GM11168 (cell line): Measurements from ENCODE around the gene DLGAP1.

Source experiments
- in situ Hi-C: fragments of 300-500 bp; cut with MboI; formaldehyde crosslinking; loops from one replicate; pipeline ENCODE4 v1.12.0; 2022; ENCODE audit warnings: low sequenced_read_pairs; ENCODE audit not compliant: unreplicated experiment

DLGAP1 gene

DNA sequence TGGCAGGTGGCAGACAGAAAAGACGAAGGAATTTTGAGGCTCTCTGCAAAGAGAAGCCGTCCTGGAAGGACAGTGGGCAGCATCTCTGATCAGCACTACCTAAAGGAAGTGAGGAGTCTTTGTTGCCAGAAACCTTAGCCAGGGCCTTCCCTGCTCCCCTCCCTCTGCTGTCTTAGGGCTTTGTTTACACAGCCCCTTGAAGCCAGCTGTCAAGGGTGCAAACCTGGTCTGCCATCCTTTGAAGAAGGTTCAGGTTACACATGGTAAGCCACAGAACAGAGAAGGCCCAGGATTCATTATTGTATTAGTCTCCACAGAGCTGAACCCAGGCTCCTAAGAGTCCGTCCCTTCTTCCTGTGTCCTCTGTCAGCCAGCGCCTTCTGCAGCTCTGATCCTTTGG lies 648.5 kb downstream of the DLGAP1 start:
- in situ Hi-C loops, result no loop called here

DNA sequence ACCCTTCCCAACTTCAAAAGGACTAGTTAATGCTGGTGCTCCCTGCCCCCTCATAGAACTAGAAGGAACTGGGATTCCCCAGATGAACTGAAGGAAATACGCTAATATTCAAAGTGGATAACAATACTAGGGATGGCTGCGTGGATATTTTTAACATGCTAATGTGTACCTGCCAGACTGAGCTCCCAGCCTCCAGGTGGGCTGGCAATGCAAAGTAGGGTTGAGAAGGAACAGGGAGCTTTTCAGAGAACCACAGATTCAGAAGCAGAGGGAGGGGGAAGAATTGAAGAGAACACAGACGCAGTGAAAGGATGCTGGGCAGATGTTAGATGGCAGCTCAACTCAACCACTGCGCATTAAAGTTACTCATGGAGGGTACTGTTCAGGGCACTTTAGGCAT lies 650.8 kb downstream of the DLGAP1 start:
- in situ Hi-C loops, result no loop called here

DNA sequence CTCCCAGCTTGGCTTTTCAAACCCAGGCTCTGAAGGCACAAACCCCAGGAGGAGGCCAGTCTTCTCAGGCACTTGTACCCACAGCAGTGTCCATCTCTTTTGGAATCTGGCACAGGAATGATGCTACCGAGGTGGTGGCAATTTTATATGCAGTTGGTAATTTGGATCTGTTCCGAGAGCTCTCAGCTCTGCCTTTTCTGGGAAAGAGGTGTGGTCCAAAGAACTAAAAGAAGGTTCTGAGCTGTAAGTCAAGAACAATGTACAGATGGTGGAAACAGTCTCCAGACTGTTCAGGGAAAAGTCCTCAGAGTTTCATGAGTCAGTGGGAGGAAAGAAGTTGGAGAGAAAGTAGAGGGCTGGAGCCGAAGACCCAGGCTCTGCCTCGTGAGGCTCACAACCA lies 651.8 kb downstream of the DLGAP1 start:
- in situ Hi-C loops, result no loop called here

DNA sequence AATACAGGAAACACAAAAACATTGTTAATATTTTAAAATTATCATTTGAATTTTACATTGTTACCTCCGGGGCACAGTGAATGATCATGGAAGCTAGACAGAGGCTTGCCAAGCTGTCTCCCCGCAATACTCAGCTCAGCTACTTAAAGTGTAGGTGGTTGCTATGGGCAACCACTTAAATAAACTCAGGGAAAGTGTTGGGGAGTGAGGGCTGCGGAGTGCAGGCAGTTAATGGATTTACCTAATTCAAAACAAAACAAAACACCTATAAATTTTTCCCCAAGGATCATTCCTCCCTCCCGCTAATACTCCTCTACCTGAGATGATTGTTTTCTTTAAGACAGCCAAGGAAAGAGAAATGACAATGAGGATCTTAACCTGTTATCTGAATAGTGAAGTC lies 655.6 kb downstream of the DLGAP1 start:
- in situ Hi-C loops, result no loop called here

DNA sequence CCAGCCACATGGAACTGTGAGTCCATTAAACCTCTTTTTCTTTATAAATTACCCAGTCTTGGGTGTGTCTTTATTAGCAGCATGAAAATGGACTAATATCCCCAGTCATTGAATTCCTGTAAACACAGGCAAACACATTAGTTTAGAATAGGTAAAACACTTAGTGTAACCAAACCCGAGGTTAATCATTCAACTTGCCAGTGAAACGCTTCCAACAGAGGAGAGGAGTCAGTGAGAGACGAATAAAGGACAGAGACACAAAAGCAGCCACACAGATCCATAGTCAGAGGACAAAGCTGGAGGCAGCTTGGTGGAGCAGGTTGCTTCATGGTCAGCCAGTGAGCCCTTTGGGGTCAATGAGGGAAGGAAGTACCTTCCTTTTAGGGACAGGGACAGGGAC lies 657.1 kb downstream of the DLGAP1 start:
- in situ Hi-C loops, result no loop called here

DNA sequence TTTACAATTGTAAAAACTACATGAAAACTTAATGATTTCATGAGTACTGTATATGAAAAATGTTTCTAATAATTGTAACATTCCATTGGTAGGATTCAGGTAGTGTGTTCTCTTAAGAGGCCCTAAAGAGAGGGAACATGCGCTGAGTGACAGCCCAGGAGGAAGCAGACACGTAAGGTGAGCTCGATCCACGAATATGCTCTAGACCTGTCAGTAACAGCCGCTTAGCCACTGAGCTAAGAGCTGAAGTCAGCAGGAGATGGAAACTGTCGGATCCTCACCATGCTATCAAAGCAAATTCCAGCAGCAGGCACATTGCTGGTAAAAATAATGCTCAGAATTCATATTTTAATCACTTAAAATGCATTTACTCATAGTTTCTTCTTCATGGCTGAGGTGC lies 658.7 kb downstream of the DLGAP1 start:
- in situ Hi-C loops, result no loop called here

DNA sequence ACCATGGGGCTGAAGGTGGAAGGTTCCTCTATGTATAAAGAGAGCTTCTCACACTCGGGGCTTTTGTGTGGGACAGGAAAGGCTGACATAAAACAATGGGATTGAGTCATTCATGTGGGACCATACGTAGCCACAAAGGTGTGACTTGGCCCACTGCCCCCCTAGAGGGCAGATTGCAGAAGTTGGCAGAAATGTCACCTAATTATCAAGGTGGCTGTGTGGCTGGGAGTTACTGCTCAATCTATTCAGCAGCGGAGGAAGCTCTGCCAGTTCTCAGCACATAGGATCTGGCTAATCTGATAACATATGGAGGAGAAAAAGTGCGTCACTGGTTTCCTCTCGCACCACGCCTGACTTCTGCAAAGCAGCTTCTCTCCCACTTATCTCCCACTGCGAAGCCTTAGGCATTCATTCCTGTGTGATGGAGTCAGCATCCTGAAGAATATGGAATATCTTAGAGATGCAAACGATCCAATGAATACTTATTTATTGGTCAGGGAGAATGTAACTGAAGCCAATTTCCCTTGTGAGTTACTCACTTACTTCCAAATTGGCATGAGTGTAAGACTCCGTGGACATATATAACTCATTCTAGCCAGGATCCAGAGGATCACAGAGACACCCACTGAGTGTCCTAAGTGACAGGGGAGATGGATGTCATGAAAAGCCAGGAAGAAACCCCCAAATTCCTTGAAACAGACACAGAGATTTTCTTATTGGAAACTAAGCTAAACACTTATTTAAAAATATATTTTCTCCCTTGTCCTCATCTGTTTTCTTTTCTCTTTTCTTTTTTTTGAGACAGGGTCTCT lies 660.4 kb downstream of the DLGAP1 start:
- in situ Hi-C loops, result no loop called here

DNA sequence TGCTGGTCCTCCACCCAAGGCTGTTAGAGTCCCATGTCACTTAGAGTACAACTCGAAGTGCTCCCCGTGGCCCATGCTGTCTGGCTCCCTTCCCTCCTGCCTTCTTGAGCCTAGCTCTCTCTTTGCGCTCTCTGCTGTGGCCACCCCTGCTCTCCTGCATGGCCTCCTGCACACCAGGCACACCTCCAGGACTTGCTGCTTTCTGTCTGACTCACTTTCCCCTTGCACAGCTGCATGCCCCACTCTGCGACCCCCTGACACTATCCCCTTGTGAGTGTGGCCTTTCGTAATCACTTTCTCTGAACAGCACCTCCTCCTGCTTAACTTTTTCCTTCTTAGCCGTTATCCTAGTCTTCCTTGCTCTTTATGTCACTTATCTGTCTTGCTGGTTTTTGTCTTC lies 661.6 kb downstream of the DLGAP1 start:
- in situ Hi-C loops, result no loop called here

DNA sequence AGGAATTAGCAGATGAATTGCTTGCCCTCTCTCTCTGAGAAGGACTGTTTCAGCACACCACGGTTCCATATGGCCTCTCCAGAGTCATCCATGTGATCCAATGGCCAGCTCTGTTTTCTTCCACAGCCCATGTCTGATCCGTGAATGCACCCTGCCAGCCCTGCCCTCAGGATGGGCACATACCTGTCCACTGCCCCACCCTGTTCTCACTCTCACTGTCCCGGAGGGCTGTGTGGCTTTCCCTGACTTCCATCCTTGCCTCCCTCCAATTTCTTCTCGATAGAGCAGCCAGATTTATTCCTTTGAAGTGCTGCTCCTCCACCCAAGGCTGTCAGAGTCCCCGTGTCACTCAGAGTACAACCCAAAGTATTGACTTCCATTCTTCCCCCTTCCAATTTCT lies 662.0 kb downstream of the DLGAP1 start:
- in situ Hi-C loops, result no loop called here

DNA sequence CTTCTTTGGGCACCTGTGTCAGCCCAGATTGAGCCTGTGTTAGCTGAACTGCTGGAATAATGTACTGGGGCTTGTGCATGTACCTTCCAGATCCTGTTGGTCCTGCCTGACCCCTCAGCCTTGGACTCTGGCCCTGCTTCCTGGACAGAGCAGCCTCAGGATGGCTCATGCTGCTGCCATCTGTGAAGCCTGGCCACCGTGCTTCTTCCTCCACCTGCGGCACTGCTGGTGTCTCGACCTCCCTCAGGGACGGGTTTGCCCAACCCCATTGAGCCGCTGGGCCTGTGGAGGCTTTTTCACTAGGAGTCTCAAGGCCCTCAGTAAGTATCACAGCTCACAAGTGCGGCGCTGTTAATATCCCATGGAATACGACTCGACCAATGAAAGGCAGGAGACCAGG lies 662.4 kb downstream of the DLGAP1 start:
- in situ Hi-C loops, result no loop called here

DNA sequence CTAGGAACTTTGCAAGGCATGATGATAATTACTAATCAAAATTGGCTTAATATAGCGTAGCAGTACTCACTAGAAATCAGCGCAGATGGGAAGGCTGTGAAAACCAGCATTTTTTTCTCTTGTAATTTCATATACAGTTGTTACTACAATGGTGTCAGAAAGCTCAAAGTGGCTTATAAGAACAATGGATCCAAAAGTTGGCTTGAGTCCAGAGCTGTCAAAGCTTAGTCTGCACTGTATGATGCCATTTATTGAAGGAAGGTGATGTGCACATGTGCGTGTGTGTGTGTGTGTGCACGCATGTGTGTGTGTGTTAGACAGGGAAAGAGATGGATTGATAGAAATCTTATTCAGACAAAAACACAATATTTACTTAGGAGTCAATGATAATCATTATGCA lies 663.9 kb downstream of the DLGAP1 start:
- in situ Hi-C loops, result no loop called here

DNA sequence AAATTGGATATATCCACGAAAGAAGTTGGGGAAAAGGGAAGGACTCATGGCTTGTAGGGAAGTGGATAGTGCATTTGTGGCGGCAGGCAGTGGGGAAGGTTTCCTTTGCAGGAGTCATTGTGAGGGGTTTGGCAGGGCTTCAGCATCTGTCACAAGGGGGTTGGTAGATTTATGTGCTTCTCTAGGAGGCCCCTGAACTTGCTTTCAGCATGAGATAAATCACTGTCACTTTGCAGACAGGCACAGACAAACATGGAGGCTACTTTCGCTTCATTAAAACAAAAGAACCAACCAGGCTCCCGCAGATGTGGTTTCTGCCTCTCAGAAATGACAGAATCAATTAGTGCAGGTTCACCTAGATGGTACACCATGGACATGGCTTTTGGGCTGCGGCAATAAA lies 664.4 kb downstream of the DLGAP1 start:
- in situ Hi-C loops, result no loop called here

DNA sequence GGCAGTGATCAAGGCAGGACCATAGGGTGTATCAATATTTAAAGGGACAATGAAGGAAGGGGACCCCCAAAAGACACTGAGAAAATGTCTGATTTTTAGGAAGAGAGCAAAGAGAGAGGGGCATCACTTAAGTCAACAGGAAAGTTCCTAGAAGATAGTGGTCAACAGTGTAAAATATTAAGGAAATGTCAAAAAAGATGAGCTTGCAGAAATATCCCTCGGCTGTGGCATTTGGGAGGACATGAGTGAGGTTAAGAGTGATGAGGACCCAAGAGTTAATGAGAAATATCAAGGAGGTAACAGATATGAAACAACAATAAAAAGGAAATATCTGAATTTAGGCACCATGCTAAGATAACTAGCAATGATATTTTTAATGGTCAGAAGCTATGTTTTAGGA lies 665.6 kb downstream of the DLGAP1 start:
- in situ Hi-C loops, result no loop called here

DNA sequence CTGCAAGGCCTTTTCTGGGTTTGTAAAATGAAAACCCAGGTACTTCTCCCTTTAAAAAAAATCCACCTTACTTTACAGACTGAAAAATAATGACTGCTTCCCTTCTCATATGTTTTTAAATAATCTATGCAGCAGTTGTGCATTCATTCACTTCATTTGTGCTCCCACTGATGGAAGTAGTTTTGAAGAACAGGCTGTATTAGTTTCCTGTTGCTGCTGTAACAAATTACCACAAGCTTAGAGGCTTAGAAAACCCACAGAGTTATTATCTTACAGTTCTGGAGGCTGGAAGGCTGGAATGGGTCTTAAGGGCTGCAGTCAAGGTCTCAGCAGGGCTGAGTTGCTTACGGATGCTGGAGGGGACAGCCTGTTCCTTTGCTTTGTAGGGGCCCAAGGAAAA lies 670.2 kb downstream of the DLGAP1 start:
- in situ Hi-C loops, result no loop called here

DNA sequence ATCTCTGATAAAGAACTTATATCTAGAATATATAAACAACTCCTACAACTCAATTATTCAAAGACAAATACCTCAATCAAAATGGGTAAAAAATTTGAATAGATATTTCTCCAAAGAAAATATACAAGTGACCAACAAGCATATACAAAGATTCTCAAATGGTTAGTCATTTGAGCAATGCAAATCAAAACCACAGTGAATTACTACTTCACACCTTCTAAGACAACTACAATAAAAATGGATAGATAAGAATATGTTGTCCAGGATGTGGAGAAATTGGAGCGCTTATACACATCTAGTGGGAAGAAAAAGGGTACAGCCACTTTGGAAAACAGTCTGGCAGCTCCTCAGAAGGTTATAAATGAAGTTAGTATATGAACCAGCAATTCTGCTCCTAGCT lies 672.2 kb downstream of the DLGAP1 start:
- in situ Hi-C loops, result no loop called here

DNA sequence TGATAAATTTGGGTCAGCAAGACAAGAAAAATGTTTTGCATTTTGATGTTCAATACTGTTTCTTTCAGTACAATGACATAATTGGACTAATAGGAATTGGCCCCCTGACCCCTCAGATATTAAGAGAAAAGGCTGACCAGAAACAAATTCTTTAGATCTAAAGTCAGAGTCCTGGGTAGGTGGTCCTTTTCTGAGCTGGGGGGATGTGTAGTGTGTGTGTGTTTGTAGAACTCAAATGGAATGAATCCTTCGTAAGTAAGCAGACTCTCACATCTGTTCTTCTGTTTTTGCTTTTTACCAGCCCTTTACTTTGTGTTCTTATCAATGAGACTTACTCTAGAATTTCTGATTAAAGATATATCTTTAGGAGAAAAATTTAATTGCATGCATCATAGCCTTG lies 677.4 kb downstream of the DLGAP1 start:
- in situ Hi-C loops, result no loop called here

DNA sequence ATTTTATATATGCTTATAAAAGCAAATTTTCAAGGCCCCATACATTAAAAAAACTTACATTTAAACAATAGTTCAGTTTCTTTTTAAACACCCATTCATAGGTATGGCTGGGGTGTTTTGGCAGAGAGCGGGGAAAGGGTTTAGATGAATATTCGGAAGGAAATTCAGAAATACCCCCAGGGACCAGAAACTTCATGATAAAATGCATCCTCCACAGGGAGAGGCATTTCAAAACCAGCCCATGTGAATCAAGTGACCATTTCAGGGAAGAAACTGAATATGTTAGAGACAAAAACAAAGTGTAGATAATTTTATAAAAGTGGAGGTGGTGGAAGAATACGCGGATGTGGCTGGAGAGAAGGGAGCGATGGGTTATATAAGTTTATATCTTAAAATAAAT lies 678.0 kb downstream of the DLGAP1 start:
- in situ Hi-C loops, result no loop called here

DNA sequence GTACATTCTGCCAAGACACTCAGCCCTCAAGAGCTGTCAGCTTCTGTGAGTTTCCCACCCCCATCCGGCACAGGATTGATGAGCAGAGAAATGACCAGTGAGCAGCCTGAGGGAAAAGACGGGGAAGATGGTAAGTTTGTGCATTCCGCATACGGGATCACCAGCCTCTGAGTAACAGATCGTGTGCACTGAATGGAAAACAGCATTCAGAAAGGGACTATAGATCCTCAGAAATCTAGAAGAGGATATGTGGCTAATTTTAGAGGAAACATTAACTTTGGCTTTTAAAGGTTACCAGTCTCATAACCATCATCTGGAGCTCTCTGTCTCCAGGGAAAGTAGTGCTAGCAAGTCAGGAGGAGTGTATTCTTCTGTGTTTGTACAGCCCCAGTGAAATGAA lies 679.1 kb downstream of the DLGAP1 start:
- in situ Hi-C loops, result no loop called here

DNA sequence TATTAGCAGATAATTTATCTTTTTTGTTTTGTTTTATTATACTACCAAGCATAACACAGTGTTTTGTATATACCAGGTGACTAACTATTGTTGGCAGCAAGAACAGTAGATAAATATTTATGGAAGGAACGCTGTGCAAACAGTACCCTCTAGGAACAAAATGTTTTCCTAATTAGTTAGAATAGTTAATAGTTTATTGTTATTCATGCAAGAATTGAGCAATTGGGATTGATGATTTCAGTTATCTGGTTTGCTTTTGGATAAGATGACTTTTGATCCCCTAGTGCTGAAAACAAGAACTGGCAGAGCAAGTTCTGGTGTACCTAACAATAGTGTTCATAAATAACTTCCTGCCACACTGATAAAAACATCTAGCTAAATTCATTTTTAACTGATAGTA lies 681.8 kb downstream of the DLGAP1 start:
- in situ Hi-C loops, result no loop called here

DNA sequence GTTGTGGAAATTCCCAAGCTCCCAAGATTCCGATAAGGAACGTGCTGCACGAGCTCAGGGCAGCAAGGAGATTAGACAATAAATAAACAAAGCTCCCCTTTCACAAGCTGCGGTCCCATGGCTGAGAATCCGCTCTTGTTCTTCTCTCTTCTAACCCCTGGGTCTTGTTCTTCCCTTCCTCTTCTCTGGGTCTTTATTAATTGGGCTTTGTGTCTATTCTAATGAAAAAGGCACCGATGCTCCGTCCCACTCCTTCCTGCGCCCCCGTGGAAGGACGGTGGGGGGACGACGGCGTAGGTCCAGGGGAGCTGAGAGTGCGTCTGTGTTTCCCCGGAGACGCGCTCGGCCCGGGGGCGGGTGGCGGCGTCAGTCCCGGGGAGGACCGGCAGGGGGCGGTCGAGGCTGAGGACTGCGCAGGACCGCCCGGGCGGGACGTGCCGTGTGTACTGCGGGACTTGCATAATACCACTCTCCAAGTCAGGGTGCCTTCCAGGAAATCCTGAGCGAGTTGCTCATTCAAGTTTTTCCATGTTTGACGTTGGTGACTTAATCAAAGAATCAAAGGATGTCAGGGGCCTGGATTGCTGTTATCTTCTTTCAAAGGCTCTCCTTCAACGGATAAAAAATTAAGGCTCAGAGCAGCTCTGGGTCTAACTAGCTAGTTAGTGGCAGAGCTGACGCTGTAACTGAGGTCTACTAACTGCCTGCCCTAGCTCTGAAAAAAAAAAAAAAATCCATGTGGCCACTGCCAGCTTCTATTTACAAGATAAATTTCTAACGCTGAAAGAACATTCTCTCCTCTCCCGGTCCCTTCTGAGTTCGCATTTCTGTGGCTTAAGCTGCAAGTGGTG lies 683.8 kb downstream of the DLGAP1 start:
- in situ Hi-C loops, result no loop called here

DNA sequence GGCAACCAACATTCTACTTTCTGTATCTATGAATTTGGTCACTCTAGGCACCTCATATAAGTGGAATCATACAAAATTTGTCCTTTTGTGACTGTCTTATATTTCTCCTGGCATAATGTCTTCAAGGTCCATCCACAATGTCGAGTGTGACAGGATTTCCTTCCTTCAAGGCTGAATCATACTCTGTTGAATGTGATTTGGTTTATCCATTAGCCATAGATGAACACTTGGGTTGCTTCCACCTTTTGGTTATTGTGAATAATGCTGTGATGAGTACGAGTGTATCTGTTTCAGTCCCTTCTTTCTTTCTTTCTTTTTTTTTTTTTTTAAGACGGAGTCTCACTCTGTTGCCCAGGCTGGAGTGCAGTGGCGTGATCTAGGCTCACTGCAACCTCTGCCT lies 693.8 kb downstream of the DLGAP1 start:
- in situ Hi-C loops, result no loop called here

DNA sequence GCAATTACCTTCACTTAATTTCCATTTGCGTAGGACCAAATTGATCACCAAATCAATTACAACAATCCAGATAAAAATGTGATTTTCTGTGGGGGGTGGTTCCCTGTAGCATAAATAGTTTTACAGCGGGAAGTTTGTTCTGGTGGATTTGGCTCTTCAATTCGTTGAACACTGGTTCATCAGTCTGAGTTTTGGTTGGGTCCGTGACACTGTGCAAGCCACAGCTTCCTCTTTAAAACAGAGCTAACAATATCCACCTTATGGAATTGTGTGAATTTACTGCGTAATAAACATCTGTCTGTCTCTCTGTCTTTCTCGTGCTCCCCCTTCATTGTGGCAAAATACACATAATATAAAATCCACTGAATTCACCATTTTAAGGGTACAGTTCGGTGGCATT lies 694.4 kb downstream of the DLGAP1 start:
- in situ Hi-C loops, result no loop called here
